ENCODE results near the gene ANTKMT.

DNA sequence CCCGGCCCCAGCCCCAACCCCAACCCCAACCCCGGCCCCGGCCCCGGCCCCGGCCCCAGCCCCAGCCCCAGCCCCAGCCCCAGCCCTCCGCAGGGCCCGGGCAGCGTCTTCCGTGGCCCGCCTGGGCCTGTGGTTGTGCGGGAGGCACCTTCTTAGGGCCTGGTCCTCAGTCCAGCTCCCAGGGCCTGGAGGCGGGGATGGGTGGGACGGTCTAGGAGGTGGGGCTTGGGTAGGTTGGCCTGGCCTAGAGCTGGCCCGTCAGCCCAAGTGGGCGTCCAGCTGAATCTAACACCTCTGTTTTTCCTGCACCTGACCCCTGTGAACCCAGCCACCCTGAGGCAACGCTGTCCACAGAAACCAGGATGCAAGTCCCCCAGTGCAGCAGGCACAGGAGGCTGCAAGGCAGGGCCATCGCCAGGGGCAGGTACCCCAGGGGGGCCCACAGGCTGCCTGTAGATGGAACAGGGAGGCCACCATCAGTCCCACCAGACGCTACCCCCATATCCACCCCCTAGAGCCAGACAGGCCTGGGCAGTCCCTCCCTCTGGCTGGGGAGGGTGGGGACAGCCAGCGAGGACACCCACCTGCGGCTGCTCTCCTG lies 48.3 kb downstream of the ANTKMT start:
- TF ChIP-seq, protein P1, sequence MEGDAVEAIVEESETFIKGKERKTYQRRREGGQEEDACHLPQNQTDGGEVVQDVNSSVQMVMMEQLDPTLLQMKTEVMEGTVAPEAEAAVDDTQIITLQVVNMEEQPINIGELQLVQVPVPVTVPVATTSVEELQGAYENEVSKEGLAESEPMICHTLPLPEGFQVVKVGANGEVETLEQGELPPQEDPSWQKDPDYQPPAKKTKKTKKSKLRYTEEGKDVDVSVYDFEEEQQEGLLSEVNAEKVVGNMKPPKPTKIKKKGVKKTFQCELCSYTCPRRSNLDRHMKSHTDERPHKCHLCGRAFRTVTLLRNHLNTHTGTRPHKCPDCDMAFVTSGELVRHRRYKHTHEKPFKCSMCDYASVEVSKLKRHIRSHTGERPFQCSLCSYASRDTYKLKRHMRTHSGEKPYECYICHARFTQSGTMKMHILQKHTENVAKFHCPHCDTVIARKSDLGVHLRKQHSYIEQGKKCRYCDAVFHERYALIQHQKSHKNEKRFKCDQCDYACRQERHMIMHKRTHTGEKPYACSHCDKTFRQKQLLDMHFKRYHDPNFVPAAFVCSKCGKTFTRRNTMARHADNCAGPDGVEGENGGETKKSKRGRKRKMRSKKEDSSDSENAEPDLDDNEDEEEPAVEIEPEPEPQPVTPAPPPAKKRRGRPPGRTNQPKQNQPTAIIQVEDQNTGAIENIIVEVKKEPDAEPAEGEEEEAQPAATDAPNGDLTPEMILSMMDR (IDR thresholded peaks at IDR 0.05; ENCODE audit: insufficient read depth, low read depth, low read length): no peak
- no peak for TF ChIP-seq EZH2 (IDR thresholded peaks at IDR 0.05; ENCODE audit: insufficient read depth, low read length)

Data from astrocyte (in vitro differentiated cells and primary cell).